HG02610 (cell line): ENCODE results near the gene EPHX1.
"Not testable (repeated sequence)": the region's sequence is repeated elsewhere in the genome, so short reads cannot be mapped to it uniquely, and the experiment has no call there.

Experiments used
- ATAC-seq: cut with Tn5 transposase; IDR thresholded peaks from one replicate; pipeline ENCODE4 v1.9.1; 2021; ENCODE audit warnings: mild to moderate bottlenecking, moderate library complexity; ENCODE audit not compliant: unreplicated experiment

EPHX1 gene

GRCh38 chr1:225777058-225777582, 32.8 kb upstream of the EPHX1 start:
- peak; percentile 10 for ATAC-seq

DNA sequence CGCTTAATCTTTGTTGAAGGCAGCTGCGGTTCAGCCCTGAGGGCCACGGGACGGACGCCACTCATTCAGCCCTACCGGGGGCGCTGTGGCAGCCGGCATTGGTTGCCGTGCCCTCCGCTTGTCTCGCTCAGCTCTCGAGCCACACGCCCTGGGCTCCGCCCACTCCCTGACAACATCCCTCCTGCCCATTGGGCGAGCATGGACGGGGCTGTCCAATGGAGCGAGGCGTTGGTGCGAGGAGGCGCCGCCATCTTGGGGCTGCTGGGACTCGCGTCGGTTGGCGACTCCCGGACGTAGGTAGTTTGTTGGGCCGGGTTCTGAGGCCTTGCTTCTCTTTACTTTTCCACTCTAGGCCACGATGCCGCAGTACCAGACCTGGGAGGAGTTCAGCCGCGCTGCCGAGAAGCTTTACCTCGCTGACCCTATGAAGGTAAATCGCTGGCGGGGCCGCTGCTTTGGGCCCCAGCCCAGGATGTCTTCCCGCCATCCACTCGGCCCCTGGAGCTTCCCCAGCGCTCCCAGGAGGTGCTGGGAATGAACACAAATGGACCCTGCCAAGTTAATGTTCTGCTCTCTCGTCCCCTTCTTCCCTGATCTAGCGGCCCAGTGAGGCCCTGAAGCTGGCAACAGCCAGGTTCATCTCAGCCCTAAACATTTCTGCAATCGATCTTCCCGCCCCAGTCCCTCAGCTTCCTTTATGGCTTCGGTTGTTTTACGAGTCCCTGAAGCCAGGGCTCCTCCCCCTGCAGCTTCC, 32.2 kb upstream of the EPHX1 start, which contains the start of gene SRP9:
Gene SRP9 (plus strand): TSS at position 244 of the 754 bp plus-strand sequence. CDS start 115 bp downstream, at position 359.
- peak; percentile 99 for ATAC-seq

DNA sequence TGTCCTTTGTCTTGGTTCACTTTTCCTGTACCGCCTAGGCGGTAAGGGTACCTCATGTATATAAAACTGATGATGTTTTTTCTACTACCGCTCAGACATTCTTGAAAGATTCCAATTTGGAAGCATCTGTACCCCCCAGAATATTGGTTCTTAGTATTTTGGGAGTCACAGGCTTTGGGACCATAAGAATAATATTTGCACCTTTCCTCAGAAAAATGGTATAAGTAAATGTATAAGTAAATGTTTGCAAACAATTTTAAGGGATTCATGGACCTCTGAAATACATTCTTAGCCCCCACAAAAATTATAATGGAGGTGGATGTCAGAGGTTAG, 31.6 kb upstream of the EPHX1 start:
- no peak for ATAC-seq

DNA sequence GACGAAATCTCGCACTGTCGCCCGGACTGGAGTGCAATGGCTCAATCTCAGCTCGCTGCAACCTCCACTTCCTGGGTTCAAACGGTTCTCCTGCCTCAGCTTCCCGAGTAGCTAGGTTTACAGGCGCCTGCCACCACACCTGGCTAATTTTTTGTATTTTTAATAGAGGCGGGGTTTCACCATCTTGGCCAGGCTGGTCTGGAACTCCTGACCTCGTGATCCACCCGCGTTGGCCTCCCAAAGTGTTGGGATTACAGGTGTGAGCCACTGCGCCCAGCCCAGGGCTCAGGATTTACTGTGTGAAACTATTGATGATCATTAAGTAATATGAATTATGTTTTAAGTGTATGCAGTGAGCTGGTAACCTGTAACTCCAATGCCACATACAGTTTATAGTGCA, 30.8 kb upstream of the EPHX1 start:
- not testable (repeated sequence) for ATAC-seq

DNA sequence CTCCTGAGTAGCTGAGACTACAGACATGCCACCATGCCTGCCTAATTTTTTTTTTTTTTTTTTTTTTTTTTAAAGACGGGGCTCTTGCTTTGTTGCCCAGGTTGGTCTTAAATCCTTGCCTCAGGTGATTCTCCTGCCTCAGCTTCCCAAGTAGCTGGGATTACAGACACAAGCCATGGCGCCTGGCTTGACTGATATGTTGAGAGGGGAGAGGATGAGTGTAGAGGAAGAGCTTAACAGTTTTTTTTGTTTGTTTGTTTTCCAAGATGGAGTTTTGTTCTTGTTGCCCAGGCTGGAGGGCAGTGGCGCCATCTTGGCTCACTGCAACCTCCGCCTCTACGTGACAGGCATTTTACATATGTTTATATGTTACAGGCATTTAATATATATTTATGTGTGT, 29.8 kb upstream of the EPHX1 start:
- no peak for ATAC-seq

- ATAC-seq: no peak
These were observed 29.3 kb upstream of the EPHX1 start for GRCh38 chr1:225780630-225781029.

DNA sequence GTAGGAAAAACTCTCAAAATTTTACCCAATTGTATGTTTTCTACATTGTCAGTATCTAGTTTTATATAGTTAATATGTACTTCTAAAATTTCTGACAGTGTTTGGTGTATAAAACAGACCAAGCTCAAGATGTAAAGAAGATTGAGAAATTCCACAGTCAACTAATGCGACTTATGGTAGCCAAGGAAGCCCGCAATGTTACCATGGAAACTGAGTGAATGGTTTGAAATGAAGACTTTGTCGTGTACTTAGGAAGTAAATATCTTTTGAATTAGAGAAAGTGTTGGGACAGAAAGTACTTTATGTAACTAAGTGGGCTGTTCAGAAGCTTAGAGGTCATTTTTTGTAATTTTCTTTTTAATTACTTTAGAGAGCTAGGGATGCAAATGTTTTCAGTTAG, 20.8 kb upstream of the EPHX1 start:
- ATAC-seq: not testable (repeated sequence)

GRCh38 chr1:225794954-225795353, 15.0 kb upstream of the EPHX1 start:
- ATAC-seq: no peak

GRCh38 chr1:225796097-225796496, 13.8 kb upstream of the EPHX1 start:
- ATAC-seq: not testable (repeated sequence)

DNA sequence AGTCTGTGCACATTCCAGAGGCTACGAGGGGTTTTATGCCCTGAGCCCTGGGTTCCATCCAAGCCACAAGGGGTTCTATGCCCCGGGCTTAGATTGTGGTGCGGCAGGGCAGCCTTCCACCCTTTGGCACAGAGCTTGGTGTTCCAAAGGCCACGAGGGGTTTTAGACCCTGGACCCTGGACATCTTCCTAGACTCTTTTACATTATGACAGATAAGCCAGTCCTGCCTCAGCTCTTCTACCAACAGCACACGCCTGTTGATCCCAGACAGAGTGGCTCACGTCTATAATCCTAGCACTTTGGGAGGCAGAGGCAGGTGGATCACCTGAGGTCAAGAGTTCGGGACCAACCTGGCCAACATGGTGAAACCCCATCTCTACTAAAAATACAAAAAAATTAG, 8.8 kb upstream of the EPHX1 start:
- ATAC-seq: not testable (repeated sequence)

DNA sequence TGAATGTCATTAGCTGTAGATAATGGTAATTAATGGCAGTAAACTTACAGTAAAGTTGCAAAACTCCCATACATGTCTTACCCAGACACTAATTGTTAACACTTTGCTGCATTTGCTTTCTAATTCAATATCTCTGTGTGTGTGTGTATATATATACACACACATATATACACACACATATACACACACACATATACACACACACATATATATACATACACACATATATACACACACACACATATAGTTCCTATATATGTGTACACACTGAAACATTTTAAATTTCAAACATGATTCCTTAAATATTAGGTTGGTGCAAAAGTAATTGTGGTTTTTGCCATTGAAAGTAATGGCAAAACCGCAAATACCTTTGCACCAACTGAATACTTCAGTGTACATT, 3.7 kb upstream of the EPHX1 start:
- no peak for ATAC-seq

GRCh38 chr1:225806736-225807135, 3.2 kb upstream of the EPHX1 start:
- ATAC-seq: not testable (repeated sequence)

GRCh38 chr1:225808136-225808535, 1.8 kb upstream of the EPHX1 start:
- ATAC-seq: no peak

GRCh38 chr1:225810579-225811538, 935 bp downstream of the EPHX1 start:
- not testable (repeated sequence) for ATAC-seq

GRCh38 chr1:225811622-225812487, 1.9 kb downstream of the EPHX1 start:
- no peak for ATAC-seq

DNA sequence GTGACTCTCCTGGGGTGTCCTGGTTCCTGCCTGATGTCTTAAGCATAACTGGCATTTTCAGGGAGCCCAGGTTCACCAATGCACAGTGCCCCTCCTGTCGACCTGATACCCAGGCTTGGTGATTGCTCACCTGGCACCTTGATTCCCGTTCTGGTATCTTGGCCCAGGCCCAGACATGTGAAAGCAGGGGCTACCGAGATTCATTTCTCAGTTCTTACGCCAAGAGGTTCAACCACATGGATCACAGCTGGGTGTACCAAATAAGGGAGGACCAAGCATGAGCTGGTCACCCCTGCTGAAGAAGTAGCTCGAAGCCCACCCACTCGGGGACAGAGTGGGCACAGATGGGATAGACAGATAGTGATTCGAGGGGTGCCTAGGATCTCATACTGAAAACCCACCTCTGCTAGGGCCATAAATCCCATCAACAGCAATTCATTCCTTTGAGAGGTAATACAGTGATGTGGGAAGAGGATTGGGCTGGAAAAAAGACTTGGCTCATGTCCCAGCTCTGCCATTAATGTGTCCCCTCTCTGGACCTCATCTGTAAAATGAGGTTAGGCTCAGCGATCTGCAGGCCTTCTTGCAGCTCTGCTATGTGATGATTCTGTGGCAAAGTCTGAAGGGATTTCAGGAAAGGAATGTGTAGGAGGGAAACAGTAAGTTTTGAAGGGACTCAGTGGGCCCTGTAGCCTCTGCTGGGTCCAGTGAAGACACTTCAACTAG, 2.7 kb downstream of the EPHX1 start:
- no peak for ATAC-seq

DNA sequence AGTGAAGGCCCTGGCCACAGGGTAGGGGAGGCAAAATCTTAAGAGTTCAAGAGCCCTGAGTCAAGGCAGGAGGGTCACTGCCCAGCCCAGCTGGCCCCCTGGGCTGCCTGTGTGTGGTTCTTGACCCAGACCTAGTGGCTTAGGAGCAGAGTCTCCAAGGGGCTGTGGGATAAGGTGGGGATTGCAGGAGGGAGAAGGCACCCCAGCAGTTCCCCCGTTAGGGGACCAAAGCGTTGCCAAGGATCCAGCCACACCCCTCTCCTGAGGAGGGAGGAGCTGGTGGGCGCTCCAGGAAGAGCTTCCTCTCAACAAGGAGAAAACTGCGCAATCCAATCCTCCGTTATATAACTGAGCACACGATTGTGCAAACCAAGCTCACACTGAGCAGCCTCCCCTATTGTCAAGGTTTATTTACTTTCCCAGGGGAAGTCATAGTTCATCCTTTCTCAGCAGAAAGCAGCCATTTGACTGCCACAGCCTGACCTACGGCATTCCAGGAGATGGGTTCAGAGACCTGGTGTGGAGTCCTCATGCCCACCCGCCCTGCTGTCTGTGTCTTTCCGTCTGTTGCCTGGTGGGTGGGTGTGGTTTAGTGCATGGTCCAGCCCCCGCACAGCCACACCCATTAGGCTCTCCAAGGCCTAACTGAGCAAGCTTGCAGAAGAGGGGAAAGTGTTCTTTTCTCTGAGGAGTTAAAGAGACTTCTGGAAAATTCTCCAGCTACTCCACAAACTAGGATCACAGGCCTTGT, 3.5 kb downstream of the EPHX1 start:
- ATAC-seq: no peak

DNA sequence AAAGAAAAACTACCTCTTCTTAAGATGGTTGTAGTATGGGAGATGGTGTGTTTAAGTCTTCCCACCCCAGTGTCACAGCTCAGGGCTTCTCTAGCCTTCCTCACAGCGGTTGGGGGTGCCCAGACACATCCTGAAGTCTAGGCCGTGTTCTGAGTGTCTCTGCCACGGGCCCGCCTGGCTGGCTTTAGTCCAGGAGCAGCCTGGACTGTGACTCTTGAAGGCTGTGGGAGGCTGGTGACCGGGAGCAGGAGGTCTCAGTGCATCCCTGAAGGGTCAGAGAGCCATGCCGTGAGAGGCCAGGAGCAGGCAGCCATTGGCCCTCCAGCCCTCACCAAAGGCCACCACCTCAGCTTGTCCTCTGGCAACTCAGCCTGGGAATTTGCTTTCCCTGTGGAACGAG, 4.5 kb downstream of the EPHX1 start:
- ATAC-seq: no peak

DNA sequence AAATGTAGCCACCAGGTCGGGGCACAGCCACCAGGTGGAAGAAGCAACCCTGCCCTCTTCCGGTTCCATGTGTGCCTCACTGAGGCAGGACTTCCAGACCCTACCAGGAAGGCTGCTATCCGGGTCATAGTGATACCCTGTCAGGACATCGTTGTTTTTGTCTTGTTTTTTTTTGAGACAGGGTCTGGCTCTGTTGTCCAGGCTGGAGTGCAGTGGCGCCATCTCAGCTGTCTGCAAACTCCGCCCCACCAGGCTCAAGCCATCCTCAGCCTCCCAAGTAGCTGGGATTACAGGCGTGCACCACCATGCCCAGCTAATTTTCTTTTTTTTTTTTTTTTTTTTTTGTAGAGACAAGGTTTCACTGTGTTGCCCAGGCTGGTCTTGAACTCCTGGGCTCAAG, 5.2 kb downstream of the EPHX1 start:
- not testable (repeated sequence) for ATAC-seq
